HCT116 (cell line): ENCODE measurements around the gene AGL.

Source experiments
- EZH2 ChIP-seq: fragments of 200-600 bp; sonication (generic); IDR thresholded peaks from 2 replicates; pipeline ENCODE4 v1.6.1; 2017; ENCODE audit warnings: antibody characterized with exemption, mixed run types
- POLR2AphosphoS5 ChIP-seq: IDR thresholded peaks from 2 replicates; pipeline ENCODE4 v1.6.1; 2011; ENCODE audit warnings: mild to moderate bottlenecking, low read depth, low read length, moderate library complexity
- RAD21 ChIP-seq: IDR thresholded peaks from 2 replicates; pipeline ENCODE4 v1.6.1; 2012; ENCODE audit warnings: low read depth, mild to moderate bottlenecking
- TF ChIP-seq, protein P1 (sequence below): IDR thresholded peaks from 2 replicates; pipeline ENCODE4 v1.6.1; 2011; ENCODE audit warnings: mild to moderate bottlenecking, low read length, moderate library complexity; ENCODE audit not compliant: insufficient replicate concordance; ENCODE audit errors: extremely low read depth
- TF ChIP-seq, protein P2 (sequence below), 3 experiments: fragments of 200-600 bp in 1 of 3; sonication (generic) in 1 of 3; IDR thresholded peaks in 2 of 3; conservative IDR thresholded peaks in 1 of 3; 2 replicates each; pipeline ENCODE4 v1.5.1; 2012 to 2017; ENCODE audit warnings: low read depth in 2 of 3, low read length in 2 of 3, antibody characterized with exemption in 1 of 3, borderline replicate concordance in 1 of 3, control low read depth in 1 of 3, mild to moderate bottlenecking in 1 of 3, mixed read lengths in 1 of 3, mixed run types in 1 of 3, moderate library complexity in 1 of 3; ENCODE audit not compliant: insufficient read depth in 1 of 3

DNA sequence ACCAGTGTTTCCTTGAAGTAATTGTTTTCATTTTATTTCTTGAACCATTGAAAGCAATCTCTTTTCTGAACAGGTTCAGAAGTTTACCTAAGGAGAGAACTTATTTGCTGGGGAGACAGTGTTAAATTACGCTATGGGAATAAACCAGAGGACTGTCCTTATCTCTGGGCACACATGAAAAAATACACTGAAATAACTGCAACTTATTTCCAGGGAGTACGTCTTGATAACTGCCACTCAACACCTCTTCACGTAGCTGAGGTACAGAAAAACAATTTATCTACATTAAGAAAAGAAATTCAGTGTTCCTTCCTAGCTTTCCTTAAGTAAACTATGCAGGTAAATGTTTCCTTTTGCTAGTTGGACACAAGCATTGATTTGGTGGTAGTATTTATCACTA is 27.4 kb downstream of the AGL start:
- TF ChIP-seq RAD21 (no peak), EZH2 (no peak), POLR2AphosphoS5 (no peak)
- TF ChIP-seq, protein P1, sequence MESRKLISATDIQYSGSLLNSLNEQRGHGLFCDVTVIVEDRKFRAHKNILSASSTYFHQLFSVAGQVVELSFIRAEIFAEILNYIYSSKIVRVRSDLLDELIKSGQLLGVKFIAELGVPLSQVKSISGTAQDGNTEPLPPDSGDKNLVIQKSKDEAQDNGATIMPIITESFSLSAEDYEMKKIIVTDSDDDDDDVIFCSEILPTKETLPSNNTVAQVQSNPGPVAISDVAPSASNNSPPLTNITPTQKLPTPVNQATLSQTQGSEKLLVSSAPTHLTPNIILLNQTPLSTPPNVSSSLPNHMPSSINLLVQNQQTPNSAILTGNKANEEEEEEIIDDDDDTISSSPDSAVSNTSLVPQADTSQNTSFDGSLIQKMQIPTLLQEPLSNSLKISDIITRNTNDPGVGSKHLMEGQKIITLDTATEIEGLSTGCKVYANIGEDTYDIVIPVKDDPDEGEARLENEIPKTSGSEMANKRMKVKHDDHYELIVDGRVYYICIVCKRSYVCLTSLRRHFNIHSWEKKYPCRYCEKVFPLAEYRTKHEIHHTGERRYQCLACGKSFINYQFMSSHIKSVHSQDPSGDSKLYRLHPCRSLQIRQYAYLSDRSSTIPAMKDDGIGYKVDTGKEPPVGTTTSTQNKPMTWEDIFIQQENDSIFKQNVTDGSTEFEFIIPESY: no peak
- TF ChIP-seq, protein P2, sequence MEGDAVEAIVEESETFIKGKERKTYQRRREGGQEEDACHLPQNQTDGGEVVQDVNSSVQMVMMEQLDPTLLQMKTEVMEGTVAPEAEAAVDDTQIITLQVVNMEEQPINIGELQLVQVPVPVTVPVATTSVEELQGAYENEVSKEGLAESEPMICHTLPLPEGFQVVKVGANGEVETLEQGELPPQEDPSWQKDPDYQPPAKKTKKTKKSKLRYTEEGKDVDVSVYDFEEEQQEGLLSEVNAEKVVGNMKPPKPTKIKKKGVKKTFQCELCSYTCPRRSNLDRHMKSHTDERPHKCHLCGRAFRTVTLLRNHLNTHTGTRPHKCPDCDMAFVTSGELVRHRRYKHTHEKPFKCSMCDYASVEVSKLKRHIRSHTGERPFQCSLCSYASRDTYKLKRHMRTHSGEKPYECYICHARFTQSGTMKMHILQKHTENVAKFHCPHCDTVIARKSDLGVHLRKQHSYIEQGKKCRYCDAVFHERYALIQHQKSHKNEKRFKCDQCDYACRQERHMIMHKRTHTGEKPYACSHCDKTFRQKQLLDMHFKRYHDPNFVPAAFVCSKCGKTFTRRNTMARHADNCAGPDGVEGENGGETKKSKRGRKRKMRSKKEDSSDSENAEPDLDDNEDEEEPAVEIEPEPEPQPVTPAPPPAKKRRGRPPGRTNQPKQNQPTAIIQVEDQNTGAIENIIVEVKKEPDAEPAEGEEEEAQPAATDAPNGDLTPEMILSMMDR (IDR thresholded peaks at IDR 0.05 in 2 of 3, conservative IDR thresholded peaks at IDR 0.05 in 1 of 3; ENCODE audit: borderline replicate concordance in 1 of 3, insufficient read depth in 1 of 3, low read depth in 2 of 3, low read length in 2 of 3): no peak
